Activated naive CD4-positive, alpha-beta T cell treated with anti-CD3 and anti-CD28 coated beads for 36 hours (primary cell): Measurements from ENCODE around the gene METAP1D. TPM values are rescaled to one million over a fixed set of nuclear protein-coding genes. Genes with fewer than 3 reads are reported as not detected.

Experiments
- CTCF ChIA-PET: fragments of 350-600 bp; sonication (Branson Sonifier 250); formaldehyde crosslinking; loops from one replicate; lab custom pipeline; 2021; ENCODE audit warnings: antibody characterized with exemption; lab: Charles Lee
- DNase-seq: peaks from one replicate; pipeline ENCODE4 v3.0.0-alpha.2; 2020
- H3K27ac Mint-ChIP-seq: one replicate; pipeline ENCODE4 v1.8.0; 2021; ENCODE audit warnings: mild to moderate bottlenecking, mixed read lengths
- H3K27me3 Mint-ChIP-seq: one replicate; pipeline ENCODE4 v1.8.0; 2021; ENCODE audit warnings: low read depth, mixed read lengths
- H3K36me3 Mint-ChIP-seq: one replicate; pipeline ENCODE4 v1.8.0; 2021; ENCODE audit warnings: low read depth, mixed read lengths
- H3K4me1 Mint-ChIP-seq: one replicate; pipeline ENCODE4 v1.8.0; 2021; ENCODE audit warnings: low read depth, mixed read lengths
- H3K4me3 Mint-ChIP-seq: one replicate; pipeline ENCODE4 v1.8.0; 2021; ENCODE audit warnings: mild to moderate bottlenecking, moderate library complexity, mixed read lengths
- H3K9me3 Mint-ChIP-seq: one replicate; pipeline ENCODE4 v1.8.0; 2021; ENCODE audit warnings: mixed read lengths
- intact Hi-C: fragments of 100-400 bp; cut with micrococcal nuclease; formaldehyde crosslinking; loops from one replicate; pipeline ENCODE4 v1.15.1; 2023
- total RNA-seq, 2 experiments: library from RNA; stranded (reverse); gene quantifications; one replicate each; pipeline ENCODE4 v1.2.3, GENCODE V29; 2021

The METAP1D gene
- total RNA-seq, 2 experiments from 2014 or later: 2.5 to 3.4 TPM

DNA sequence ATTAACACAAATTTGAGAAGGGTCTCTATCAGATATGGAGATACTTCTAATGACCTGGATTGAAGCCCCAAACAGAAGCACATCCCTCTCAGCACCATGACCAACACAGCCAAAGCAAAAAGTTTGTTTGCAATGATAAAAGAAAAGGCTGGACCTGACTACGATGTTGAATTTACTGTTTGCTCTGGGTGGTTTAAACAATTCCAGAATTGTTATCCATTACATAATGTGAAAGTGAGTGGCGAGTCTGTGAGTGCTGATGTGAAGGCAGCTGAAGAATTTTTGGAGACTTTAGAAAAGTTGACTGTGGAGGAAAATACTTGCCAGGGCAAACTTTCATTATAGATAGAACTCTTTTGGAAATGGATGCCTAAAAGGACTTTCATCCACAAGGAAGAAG lies 120.4 kb downstream of the METAP1D start:
- no peaks in the 10 kb centered on the region for H3K4me1 Mint-ChIP-seq

DNA sequence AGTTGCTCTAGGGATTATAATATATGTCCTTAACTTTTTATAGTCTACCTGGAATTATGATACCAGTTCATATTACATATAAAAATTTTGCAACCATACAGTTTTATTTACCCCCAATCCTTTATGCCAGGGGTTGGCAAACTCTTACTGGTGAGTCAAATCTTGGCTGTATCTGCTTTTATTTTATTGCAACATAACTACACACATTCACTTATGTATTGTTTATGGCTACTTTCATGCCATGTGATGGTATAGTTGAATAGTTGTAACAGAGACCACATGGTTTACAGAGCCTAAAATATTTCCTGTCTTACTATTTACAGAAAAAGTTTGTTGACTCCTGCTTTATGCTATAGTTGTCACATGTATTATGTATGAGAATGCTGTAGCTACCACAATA lies 128.7 kb downstream of the METAP1D start:
- H3K4me1 Mint-ChIP-seq: no peaks in the 10 kb centered on the region
- intact Hi-C loops: no loop called here

More for the DNA sequence above, 120.4 kb downstream of the METAP1D start:
- Mint-ChIP-seq H3K9me3 (peaks cover 2% of the 10 kb centered on the region), H3K36me3 (no peaks in the 10 kb centered on the region), H3K27ac (no peak overlapping the region), H3K4me3 (no peak overlapping the region), H3K27me3 (peaks cover 2% of the 10 kb centered on the region)
- intact Hi-C loops: no loop called here
- DNase-seq: no peak
- CTCF ChIA-PET: interaction anchor here (1.0 to 1.5 kb wide), 2 partner anchors 16 to 469 kb away, joined by 3 to 4 read pairs; partner anchors contain the start of gene DLX2

DNA sequence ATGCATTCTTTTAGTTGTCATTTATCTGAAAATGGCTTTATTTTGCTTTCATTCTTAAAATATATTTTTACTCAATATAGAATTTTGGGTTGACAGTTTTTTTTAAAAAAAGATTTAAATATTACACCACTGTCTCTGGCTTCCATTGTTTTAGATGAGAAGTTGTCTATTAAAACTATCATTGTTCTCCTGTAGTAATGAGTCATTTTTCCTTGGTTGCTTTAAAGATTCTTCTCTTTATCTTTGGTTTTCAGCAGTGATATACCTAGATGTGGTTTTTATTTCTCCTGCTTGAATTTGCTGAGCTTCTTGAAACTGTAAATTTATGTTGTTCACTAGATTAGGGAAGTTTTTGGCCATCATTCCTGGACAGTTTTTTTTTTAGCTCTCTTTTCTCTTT lies 129.7 kb downstream of the METAP1D start:
- Mint-ChIP-seq H3K27me3 (no peaks in the 10 kb centered on the region), H3K9me3 (peaks cover 4% of the 10 kb centered on the region), H3K4me3 (no peak overlapping the region), H3K4me1 (no peaks in the 10 kb centered on the region), H3K27ac (no peak overlapping the region), H3K36me3 (peaks cover 2% of the 10 kb centered on the region)
- CTCF ChIA-PET: no interaction called here
- no peak for DNase-seq
- intact Hi-C loops: no loop called here

More for the DNA sequence above, 128.7 kb downstream of the METAP1D start:
- Mint-ChIP-seq H3K9me3 (peaks cover 5% of the 10 kb centered on the region), H3K4me3 (no peak overlapping the region), H3K27ac (no peak overlapping the region), H3K27me3 (no peaks in the 10 kb centered on the region), H3K36me3 (peaks cover 2% of the 10 kb centered on the region)
- no peak for DNase-seq
- CTCF ChIA-PET: interaction anchor here (0.6 to 2.3 kb wide), 3 partner anchors 533 to 569 kb away, joined by 3 to 12 read pairs (median 3); no protein-coding TSS in a partner anchor

Other genes starting within 250 kb of the METAP1D start
- 10 to 100 TPM; 15.0 to 17.4 TPM for gene SLC25A12, start 105.7 kb upstream of the METAP1D start, total RNA-seq
- gene HAT1, start 77.5 kb upstream of the METAP1D start, total RNA-seq: 10 to 100 TPM; 74.6 to 77.2 TPM
- not detected for gene DLX1, start 85.6 kb downstream of the METAP1D start, total RNA-seq
- not detected for gene DLX2, start 102.9 kb downstream of the METAP1D start, total RNA-seq